Muscle layer of duodenum (tissue), 2 donors: Measurements from ENCODE around the gene NMU.
"Not testable (repeated sequence)": the region's sequence is repeated elsewhere in the genome, so short reads cannot be mapped to it uniquely, and the experiment has no call there.

Experiments
- H3K27ac ChIP-seq: one replicate; pipeline ENCODE4 v1.7.0; 2013; ENCODE audit warnings: mild to moderate bottlenecking, low read length
- H3K27me3 ChIP-seq: one replicate; pipeline ENCODE4 v1.7.0; 2013; ENCODE audit warnings: low read depth, mild to moderate bottlenecking, control low read depth, low read length
- H3K36me3 ChIP-seq, 2 donors: one replicate each; pipeline ENCODE4 v1.7.0; 2013; ENCODE audit warnings: low read length in 2 of 2, control low read depth in 1 of 2, mild to moderate bottlenecking in 1 of 2; ENCODE audit not compliant: insufficient read depth in 2 of 2, control insufficient read depth in 1 of 2
- H3K4me1 ChIP-seq, 2 donors: one replicate each; pipeline ENCODE4 v1.7.0; 2013; ENCODE audit warnings: low read length in 2 of 2, mild to moderate bottlenecking in 2 of 2, control low read depth in 1 of 2, moderate library complexity in 1 of 2; ENCODE audit not compliant: insufficient read depth in 2 of 2, control insufficient read depth in 1 of 2
- H3K4me3 ChIP-seq, 2 donors: one replicate each; pipeline ENCODE4 v1.7.0; 2013; ENCODE audit warnings: low read length in 2 of 2, low read depth in 1 of 2, mild to moderate bottlenecking in 1 of 2
- H3K9me3 ChIP-seq, 2 donors: one replicate each; pipeline ENCODE4 v1.7.0; 2013; ENCODE audit warnings: low read length in 2 of 2, control low read depth in 1 of 2, mild to moderate bottlenecking in 1 of 2; ENCODE audit not compliant: control insufficient read depth in 1 of 2
- donor health status: healthy.

NMU gene

DNA sequence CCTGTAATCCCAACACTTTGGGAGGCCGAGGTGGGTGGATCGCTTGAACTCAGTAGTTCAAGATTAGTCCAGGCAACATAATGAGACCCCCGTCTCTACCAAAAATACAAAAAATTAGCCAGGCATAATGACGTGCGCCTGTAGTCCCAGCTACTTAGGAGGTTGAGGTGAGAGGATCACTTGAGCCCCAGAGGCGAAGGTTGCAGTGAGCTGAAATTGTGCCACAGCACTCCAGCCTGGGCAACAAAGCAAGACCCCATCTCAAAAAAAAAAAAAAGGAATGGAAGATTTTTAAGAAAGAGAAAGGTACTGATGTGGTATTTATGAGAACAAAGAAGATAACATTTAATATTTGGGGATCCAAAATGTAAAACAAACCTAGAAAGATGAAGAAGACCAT is 27.0 kb upstream of the NMU start:
- no peak overlapping the region for H3K27ac ChIP-seq
- H3K4me3 ChIP-seq = no peak overlapping the region
- no peaks in the 10 kb centered on the region for H3K27me3 ChIP-seq
- no peaks in the 10 kb centered on the region for H3K36me3 ChIP-seq
- no peaks in the 10 kb centered on the region for H3K9me3 ChIP-seq
- no peaks in the 10 kb centered on the region for H3K4me1 ChIP-seq

DNA sequence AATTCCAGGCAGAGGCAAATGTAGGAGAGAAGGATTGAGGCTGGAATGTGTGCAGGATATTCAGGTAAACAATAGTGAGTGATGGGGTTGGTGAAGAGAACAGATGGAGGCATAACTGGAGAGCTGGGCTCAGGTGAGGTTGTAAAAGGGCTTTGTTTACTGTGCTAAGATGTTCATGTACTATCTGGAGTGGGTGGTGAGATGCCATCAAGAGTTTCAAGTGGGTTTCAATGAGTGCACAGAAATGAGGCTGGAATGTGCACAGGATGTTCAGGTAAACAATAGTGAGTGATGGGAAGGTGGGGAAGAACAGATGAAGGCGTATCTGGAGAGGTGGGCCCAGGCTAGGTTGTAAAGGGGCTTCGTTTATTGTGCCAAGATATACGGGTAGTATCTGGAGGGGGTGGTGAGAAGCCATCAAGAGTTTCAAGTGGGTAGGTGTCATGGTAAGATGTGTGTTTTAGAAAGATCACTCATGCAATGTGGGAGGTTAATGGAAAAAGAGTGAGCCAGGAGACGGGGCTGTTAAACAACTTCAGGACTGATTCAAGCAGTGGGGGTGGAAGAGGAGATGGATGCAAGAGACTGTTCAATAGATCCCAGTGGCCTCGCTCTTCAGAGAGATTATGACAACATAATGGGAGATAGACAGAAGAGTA is 25.4 kb upstream of the NMU start:
- Histone ChIP-seq H3K27ac (no peak overlapping the region), H3K4me3 (no peak overlapping the region), H3K4me1 (no peaks in the 10 kb centered on the region), H3K27me3 (no peaks in the 10 kb centered on the region), H3K9me3 (no peaks in the 10 kb centered on the region), H3K36me3 (no peaks in the 10 kb centered on the region)

DNA sequence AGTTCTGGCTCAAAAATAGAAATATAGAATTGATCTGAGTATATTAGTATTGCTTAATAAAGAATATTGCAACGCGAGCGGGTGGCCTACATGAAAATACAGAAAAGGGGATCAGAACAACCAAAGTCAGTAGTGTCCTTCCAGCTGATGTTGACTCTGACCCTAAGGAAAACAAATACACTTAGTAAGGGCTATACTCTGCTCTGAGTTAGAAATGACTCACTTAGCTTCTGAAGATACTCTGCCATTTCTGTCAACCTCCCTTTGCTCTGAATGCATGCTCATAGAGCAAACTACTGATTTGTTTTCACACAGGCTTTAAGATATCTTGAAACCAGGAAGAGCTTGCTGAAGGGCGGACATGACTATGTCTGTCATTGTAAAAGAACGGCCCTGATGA is 22.6 kb upstream of the NMU start:
- H3K4me3 ChIP-seq = no peak overlapping the region
- no peaks in the 10 kb centered on the region for H3K27me3 ChIP-seq
- no peaks in the 10 kb centered on the region for H3K4me1 ChIP-seq
- H3K9me3 ChIP-seq = no peaks in the 10 kb centered on the region
- H3K27ac ChIP-seq = no peak overlapping the region
- H3K36me3 ChIP-seq = no peaks in the 10 kb centered on the region

DNA sequence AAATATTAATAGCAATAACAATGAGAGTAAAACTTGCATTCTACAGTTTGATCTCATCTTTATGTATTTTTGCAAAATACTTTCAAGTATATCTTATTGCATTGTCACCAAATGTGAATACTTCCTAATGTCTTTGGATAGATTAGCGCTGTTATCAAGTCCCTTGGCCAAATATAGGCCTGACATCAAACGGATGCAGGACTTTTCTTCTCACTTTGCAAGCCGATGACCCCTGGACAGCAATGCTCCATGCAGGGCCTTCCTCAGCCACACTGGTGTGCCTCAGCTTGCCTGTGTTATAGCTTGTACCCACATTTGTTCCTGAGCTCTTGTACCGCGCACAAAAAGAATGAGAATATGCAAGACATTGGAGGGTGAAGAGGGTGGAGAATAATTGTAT is 18.0 kb upstream of the NMU start:
- Histone ChIP-seq H3K27ac (no peak overlapping the region), H3K27me3 (no peaks in the 10 kb centered on the region), H3K9me3 (no peaks in the 10 kb centered on the region), H3K4me3 (no peak overlapping the region), H3K36me3 (no peaks in the 10 kb centered on the region), H3K4me1 (no peaks in the 10 kb centered on the region)

DNA sequence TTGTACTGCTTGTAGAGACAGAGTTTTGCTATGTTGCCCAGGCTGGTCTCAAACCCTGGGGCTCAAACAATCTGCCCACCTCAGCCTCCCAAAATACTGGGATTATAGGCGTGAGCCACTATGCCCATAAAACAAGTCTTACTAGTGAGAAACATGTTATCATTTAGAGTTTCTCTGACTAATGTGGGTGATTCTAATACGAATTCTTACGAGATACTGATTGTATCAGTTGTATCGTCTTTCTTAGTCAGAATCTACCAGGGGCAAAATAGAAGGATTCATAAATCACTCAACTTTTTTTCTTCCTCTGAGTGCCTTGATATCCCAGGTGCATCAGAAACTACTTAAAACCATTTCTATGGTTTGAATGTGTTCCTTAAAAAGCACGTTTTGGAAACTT is 14.4 kb upstream of the NMU start:
- no peaks in the 10 kb centered on the region for H3K4me1 ChIP-seq
- H3K27ac ChIP-seq = no peak overlapping the region
- no peaks in the 10 kb centered on the region for H3K36me3 ChIP-seq
- no peak overlapping the region for H3K4me3 ChIP-seq
- no peaks in the 10 kb centered on the region for H3K27me3 ChIP-seq
- no peaks in the 10 kb centered on the region for H3K9me3 ChIP-seq

DNA sequence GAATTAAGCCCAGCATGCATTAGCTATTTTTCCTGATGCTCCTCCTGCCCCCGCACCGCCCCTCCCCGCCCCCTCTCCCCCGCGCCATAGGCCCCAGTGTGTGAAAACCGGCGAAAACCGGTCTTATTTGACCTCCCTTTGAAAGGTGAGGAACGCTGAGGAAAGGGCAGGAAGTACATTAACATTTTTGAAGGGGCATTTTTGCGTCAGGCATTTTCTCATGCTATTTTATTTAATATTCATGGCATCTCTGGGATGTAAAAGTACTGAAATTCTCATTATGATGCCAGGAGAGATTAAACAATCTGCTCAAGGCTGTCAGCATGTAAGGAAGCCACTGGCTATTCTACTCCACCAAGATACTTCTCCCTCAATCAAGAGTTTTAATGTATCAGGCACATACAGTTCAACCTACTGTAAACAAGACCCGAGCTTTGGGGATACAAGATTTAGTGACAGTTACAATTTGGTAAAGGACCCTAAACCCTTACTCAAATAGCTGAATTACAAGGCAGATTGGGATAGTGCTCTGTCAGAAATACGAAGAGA is 1.2 kb upstream of the NMU start:
- peaks cover 26% of the 10 kb centered on the region for H3K27me3 ChIP-seq
- H3K9me3 ChIP-seq = no peaks in the 10 kb centered on the region
- H3K27ac ChIP-seq = no peak overlapping the region
- H3K36me3 ChIP-seq = no peaks in the 10 kb centered on the region
- peaks cover 0 to 17% of the 10 kb centered on the region in 2 donors for H3K4me1 ChIP-seq
- H3K4me3 ChIP-seq = no peak overlapping the region

DNA sequence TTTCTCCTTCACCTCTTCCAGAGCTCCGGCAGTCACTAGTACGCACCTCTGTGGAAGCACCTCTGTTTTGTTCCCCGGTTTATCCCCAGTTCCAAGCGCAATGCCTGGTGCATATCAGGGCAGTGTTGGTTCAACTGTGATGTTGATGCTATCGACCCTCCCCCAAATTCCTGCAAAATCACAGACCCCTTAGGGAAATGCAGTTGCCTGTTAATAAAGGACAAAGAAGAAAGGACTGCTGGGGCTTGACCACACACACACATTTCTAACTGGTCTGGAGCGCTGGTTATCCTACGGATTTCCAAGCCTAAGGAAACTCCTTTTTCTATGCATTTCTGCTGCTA is 530 bp upstream of the NMU start:
- no peaks in the 10 kb centered on the region for H3K36me3 ChIP-seq
- H3K27ac ChIP-seq = no peak overlapping the region
- peaks cover 26% of the 10 kb centered on the region for H3K27me3 ChIP-seq
- H3K9me3 ChIP-seq = no peaks in the 10 kb centered on the region
- peaks cover 0 to 17% of the 10 kb centered on the region in 2 donors for H3K4me1 ChIP-seq
- peak overlapping the region in 1 of 2 donors; percentile 65 for H3K4me3 ChIP-seq

DNA sequence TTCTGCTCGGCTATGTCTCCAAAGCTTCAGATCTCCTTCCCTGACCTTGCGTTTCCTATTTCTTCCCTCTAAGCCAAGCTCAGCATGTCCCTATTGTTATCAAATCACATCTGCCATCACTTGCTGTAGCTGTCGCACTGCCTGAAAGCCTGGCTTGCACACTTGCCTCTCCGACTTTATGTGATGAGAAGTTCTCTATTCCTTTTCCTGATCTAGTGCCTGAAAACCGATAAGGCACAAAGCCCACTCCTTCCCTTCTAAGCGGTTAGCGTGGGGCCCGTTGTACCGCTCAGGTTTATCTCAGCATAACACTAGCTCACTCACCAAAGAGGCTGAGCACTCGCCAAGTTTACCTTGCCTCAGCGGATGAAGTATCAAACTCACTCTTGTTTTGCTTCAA is 816 bp downstream of the NMU start:
- no peaks in the 10 kb centered on the region for H3K9me3 ChIP-seq
- H3K4me3 ChIP-seq = peak overlapping the region; percentile 1 to 65
- peaks cover 0 to 17% of the 10 kb centered on the region in 2 donors for H3K4me1 ChIP-seq
- peaks cover 24% of the 10 kb centered on the region for H3K27me3 ChIP-seq
- H3K36me3 ChIP-seq = no peaks in the 10 kb centered on the region
- H3K27ac ChIP-seq = no peak overlapping the region

DNA sequence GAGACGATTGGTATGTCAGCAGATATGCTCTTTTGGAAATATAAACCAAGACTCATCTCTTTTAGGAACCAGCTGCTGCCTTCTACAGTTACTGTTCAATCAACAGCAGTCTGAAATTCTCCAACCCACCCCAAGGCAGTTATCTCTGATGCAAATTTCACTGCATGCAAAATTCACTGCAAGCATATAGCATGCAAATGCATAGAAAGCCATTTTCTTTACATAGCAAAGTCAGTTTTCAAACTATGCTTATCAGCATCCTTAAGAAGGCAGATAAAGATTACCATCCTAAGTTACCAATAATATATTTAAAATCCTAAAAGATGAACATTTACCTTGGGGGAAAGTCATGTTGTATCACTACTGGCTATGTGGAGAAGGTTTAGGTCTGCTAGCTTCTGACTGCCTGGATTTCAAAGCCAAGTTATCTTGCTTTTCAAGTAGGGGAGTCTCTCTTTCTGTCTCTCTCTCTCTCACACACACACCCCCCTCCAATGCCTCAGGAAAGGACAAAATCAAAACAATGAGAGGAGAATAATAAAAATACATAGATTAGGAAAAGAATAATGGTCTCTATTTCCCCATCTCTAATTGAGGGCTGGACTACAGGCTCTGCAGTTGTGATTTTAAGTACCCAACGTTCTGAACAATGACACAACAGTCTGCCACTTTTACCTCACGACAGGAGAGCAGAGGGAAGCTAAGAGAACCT is 1.5 kb downstream of the NMU start:
- H3K27ac ChIP-seq = no peak overlapping the region
- no peaks in the 10 kb centered on the region for H3K9me3 ChIP-seq
- H3K4me1 ChIP-seq = peaks cover 0 to 17% of the 10 kb centered on the region in 2 donors
- no peak overlapping the region for H3K4me3 ChIP-seq
- H3K36me3 ChIP-seq = no peaks in the 10 kb centered on the region
- H3K27me3 ChIP-seq = peaks cover 23% of the 10 kb centered on the region

DNA sequence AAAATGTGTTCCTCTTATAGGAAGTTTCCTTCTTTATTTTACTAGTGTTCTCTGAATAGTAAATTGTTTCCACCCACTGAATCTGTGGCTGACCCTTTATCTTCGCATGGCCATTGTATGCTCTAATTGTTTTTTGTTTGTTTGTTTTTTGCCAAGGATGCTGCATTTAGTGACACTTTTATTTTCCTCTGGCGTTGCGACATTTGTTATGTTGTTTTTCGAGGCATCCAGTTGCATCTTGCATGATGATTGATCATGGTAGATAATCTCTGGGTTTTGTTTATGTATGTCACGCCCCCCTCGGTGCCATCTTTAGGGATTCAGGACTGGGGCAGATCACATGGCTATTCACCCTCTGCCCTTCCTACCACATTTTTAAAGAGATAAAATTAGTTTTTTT is 2.2 kb downstream of the NMU start:
- H3K36me3 ChIP-seq = no peaks in the 10 kb centered on the region
- no peak overlapping the region for H3K27ac ChIP-seq
- H3K4me1 ChIP-seq = peaks cover 0 to 17% of the 10 kb centered on the region in 2 donors
- H3K9me3 ChIP-seq = no peaks in the 10 kb centered on the region
- H3K27me3 ChIP-seq = peaks cover 23% of the 10 kb centered on the region
- no peak overlapping the region for H3K4me3 ChIP-seq

DNA sequence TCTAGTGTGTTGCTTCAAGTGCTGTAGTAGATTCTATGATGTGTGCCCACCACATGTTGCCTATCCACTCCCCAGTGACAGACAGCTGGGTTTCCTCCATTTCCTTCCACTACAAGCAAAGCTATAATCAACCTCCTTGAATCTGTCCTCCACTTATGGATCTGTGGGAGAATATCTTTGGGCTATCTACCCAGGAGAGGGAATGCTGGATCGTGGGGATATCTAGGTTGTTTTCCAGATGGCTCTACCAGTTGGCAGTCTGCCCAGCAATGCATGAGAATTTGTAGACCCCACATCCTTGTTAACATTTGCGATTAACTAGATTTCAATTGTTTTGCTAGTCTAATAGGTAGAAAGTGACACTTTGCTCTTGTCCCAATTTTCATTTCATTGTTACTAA is 10.3 kb downstream of the NMU start:
- H3K9me3 ChIP-seq = no peaks in the 10 kb centered on the region
- H3K27ac ChIP-seq = no peak overlapping the region
- H3K4me1 ChIP-seq = no peaks in the 10 kb centered on the region
- no peaks in the 10 kb centered on the region for H3K27me3 ChIP-seq
- no peak overlapping the region for H3K4me3 ChIP-seq
- no peaks in the 10 kb centered on the region for H3K36me3 ChIP-seq

DNA sequence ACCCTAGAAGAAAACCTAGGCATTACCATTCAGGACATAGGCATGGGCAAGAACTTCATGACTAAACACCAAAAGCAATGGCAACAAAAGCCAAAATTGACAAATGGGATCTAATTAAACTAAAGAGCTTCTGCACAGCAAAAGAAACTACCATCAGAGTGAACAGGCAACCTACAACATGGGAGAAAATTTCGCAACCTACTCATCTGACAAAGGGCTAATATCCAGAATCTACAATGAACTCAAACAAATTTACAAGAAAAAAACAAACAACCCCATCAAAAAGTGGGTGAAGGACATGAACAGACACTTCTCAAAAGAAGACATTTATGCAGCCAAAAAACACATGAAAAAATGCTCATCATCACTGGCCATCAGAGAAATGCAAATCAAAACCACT is 12.0 kb downstream of the NMU start:
- not testable (repeated sequence) for H3K4me3 ChIP-seq, H3K27ac ChIP-seq, H3K36me3 ChIP-seq, H3K27me3 ChIP-seq, H3K4me1 ChIP-seq, H3K9me3 ChIP-seq
